IMR-90 (cell line): ENCODE results near the gene FAR2.

Source experiments
- BHLHE40 ChIP-seq: fragments of 150-350 bp; IDR thresholded peaks from 2 replicates; pipeline ENCODE4 v1.6.1; 2016; ENCODE audit warnings: mild to moderate bottlenecking, low read depth, low read length
- CEBPB ChIP-seq: IDR thresholded peaks from 2 replicates; pipeline ENCODE4 v1.6.1; 2012; ENCODE audit warnings: low read depth, low read length, improper control_type of control experiment
- CHD1 ChIP-seq: IDR thresholded peaks from 2 replicates; pipeline ENCODE4 v1.6.1; 2012; ENCODE audit warnings: low read depth, low read length, improper control_type of control experiment
- CTCF ChIP-seq: conservative IDR thresholded peaks from 2 replicates; pipeline ENCODE4 v1.5.1; 2012; ENCODE audit warnings: mild to moderate bottlenecking, low read depth, low read length, improper control_type of control experiment
- FOS ChIP-seq: fragments of 150-350 bp; IDR thresholded peaks from 2 replicates; pipeline ENCODE4 v1.6.1; 2016; ENCODE audit warnings: low read depth, low read length
- MAZ ChIP-seq: IDR thresholded peaks from 2 replicates; pipeline ENCODE4 v1.6.1; 2012; ENCODE audit warnings: low read depth, mild to moderate bottlenecking, low read length, improper control_type of control experiment, moderate library complexity, borderline replicate concordance
- MXI1 ChIP-seq: IDR thresholded peaks from 2 replicates; pipeline ENCODE4 v1.6.1; 2012; ENCODE audit warnings: low read depth, mild to moderate bottlenecking, low read length, moderate library complexity, borderline replicate concordance
- POLR2A ChIP-seq: IDR thresholded peaks from 2 replicates; pipeline ENCODE4 v1.6.1; 2012; ENCODE audit warnings: mild to moderate bottlenecking, low read depth, low read length
- RAD21 ChIP-seq: IDR thresholded peaks from 2 replicates; pipeline ENCODE4 v1.6.1; 2012; ENCODE audit warnings: low read length, improper control_type of control experiment
- USF2 ChIP-seq: fragments of 150-350 bp; IDR thresholded peaks from 2 replicates; pipeline ENCODE4 v1.6.1; 2017; ENCODE audit warnings: mild to moderate bottlenecking, antibody characterized with exemption, low read length, low read depth

GRCh38 chr12:29242921-29243431 lies 93.9 kb downstream of the FAR2 start:
- TF ChIP-seq CTCF: no peak
- TF ChIP-seq CHD1: no peak
- no peak for TF ChIP-seq FOS
- no peak for TF ChIP-seq POLR2A
- no peak for TF ChIP-seq BHLHE40
- no peak for TF ChIP-seq USF2
- TF ChIP-seq RAD21: no peak
- no peak for TF ChIP-seq CEBPB
- TF ChIP-seq MXI1: no peak
- TF ChIP-seq MAZ: no peak
